OCI-LY7 (cell line): ENCODE measurements around the gene SEC22A.

ENCODE experiments used
- CTCF ChIP-seq: fragments of 200-600 bp; sonication (generic); conservative IDR thresholded peaks from 2 replicates; pipeline ENCODE4 v1.5.1; 2014; ENCODE audit warnings: mild to moderate bottlenecking, antibody characterized with exemption, low read length, moderate library complexity, mixed read lengths
- EZH2phosphoT487 ChIP-seq: fragments of 200-600 bp; sonication (generic); IDR thresholded peaks from 2 replicates; pipeline ENCODE4 v1.6.1; 2018; ENCODE audit warnings: low read depth, borderline replicate concordance, mild to moderate bottlenecking, mixed run types, antibody characterized with exemption, low read length, moderate library complexity, mixed read lengths

- no peak for TF ChIP-seq CTCF
- no peak for TF ChIP-seq EZH2phosphoT487
Measured at GRCh38 chr3:123218990-123219389, 17.2 kb downstream of the SEC22A start.
